Measurements from ENCODE around the gene PRDM13. TPM values are rescaled to one million over a fixed set of nuclear protein-coding genes. Genes with fewer than 3 reads are reported as not detected.

Gene PRDM13
- total RNA-seq (ENCODE audit: low replicate concordance): not detected in 2 replicates
- long read RNA-seq: 0 reads

GRCh38 chr6:99606656-99607415, at the start of gene PRDM13:
Gene PRDM13 (plus strand): TSS chr6:99606833. CDS start chr6:99607035, 202 bp downstream.
- no peak within 1 kb of the TSS for H3K27ac Mint-ChIP-seq
- H3K4me3 Mint-ChIP-seq: no peak within 1 kb of the TSS
- peaks cover 5% of the 10 kb centered on the region for H3K4me1 Mint-ChIP-seq (ENCODE audit: unreplicated experiment)
- no peaks in the 10 kb centered on the region for H3K9me3 Mint-ChIP-seq
- no peak for DNase-seq (ENCODE audit: extremely low spot score, unreplicated experiment)
- H3K36me3 Mint-ChIP-seq: no peaks in the 10 kb centered on the region
- H3K27me3 Mint-ChIP-seq: peaks cover 97% of the 10 kb centered on the region
- no peak for TF ChIP-seq CTCF (conservative IDR thresholded peaks at IDR 0.05)

- Mint-ChIP-seq H3K27ac (no peak overlapping the region), H3K36me3 (peaks cover 28% of the 10 kb centered on the region), H3K4me3 (no peak overlapping the region), H3K4me1 (ENCODE audit: unreplicated experiment) (no peaks in the 10 kb centered on the region), H3K9me3 (peaks cover 5% of the 10 kb centered on the region), H3K27me3 (no peaks in the 10 kb centered on the region)
- TF ChIP-seq CTCF (conservative IDR thresholded peaks at IDR 0.05): no peak
- DNase-seq (ENCODE audit: extremely low spot score, unreplicated experiment): no peak
These were observed 47.6 kb upstream of the PRDM13 start for GRCh38 chr6:99559057-99559456.

GRCh38 chr6:99560668-99561067, 46.0 kb upstream of the PRDM13 start:
- peaks cover 4% of the 10 kb centered on the region for H3K4me1 Mint-ChIP-seq (ENCODE audit: unreplicated experiment)
- no peak overlapping the region for H3K27ac Mint-ChIP-seq
- no peak overlapping the region for H3K4me3 Mint-ChIP-seq
- no peaks in the 10 kb centered on the region for H3K27me3 Mint-ChIP-seq
- no peak for TF ChIP-seq CTCF (conservative IDR thresholded peaks at IDR 0.05)
- peaks cover 24% of the 10 kb centered on the region for H3K36me3 Mint-ChIP-seq
- DNase-seq (ENCODE audit: extremely low spot score, unreplicated experiment): no peak
- peaks cover 5% of the 10 kb centered on the region for H3K9me3 Mint-ChIP-seq

- Mint-ChIP-seq H3K27me3 (no peaks in the 10 kb centered on the region), H3K4me1 (ENCODE audit: unreplicated experiment) (peaks cover 13% of the 10 kb centered on the region), H3K4me3 (no peak overlapping the region), H3K27ac (no peak overlapping the region), H3K36me3 (peaks cover 7% of the 10 kb centered on the region), H3K9me3 (no peaks in the 10 kb centered on the region)
- DNase-seq (ENCODE audit: extremely low spot score, unreplicated experiment): no peak
- TF ChIP-seq CTCF (conservative IDR thresholded peaks at IDR 0.05): no peak
These were observed 43.4 kb upstream of the PRDM13 start for GRCh38 chr6:99563056-99563723.

GRCh38 chr6:99568103-99568933, 38.3 kb upstream of the PRDM13 start, which contains the start of gene CCNC:
Gene CCNC (minus strand): TSS chr6:99568660. CDS start chr6:99568527, 133 bp downstream.
- TF ChIP-seq CTCF (conservative IDR thresholded peaks at IDR 0.05): no peak
- Mint-ChIP-seq H3K4me3 (peak within 1 kb of the TSS; percentile 95), H3K9me3 (no peaks in the 10 kb centered on the region), H3K27me3 (peaks cover 4% of the 10 kb centered on the region), H3K27ac (peak within 1 kb of the TSS; percentile 99), H3K36me3 (peaks cover 10% of the 10 kb centered on the region), H3K4me1 (ENCODE audit: unreplicated experiment) (peaks cover 18% of the 10 kb centered on the region)
- DNase-seq (ENCODE audit: extremely low spot score, unreplicated experiment): peak; percentile 97

All from type B pancreatic cell (in vitro differentiated cells).